GM23248 (cell line): ENCODE measurements around the gene LARP7. TPM values are rescaled to one million over a fixed set of nuclear protein-coding genes. Genes with fewer than 3 reads are reported as not detected.
A peak's percentile ranks its signal among the peaks of the same experiment; 100 is the strongest.

ENCODE experiments used
- DNase-seq: peaks from one replicate; pipeline ENCODE4 v3.0.0-alpha.2; 2015
- H2AFZ ChIP-seq: fragments of 200-600 bp; sonication (generic); 2 replicates; pipeline ENCODE4 v1.6.1; 2016; ENCODE audit warnings: antibody characterized with exemption
- H3F3A ChIP-seq: fragments of 200-600 bp; sonication (generic); 2 replicates; pipeline ENCODE4 v1.6.1; 2016; ENCODE audit warnings: mild to moderate bottlenecking, antibody characterized with exemption, mixed run types; ENCODE audit not compliant: insufficient read depth
- H3K27ac ChIP-seq: fragments of 200-600 bp; sonication (generic); 2 replicates; pipeline ENCODE4 v1.5.1; 2016; ENCODE audit warnings: mild to moderate bottlenecking
- H3K27me3 ChIP-seq: fragments of 200-600 bp; sonication (generic); replicated peaks from 2 replicates; pipeline ENCODE4 v1.6.1; 2016; ENCODE audit warnings: mild to moderate bottlenecking; ENCODE audit not compliant: insufficient read depth
- H3K36me3 ChIP-seq: fragments of 200-600 bp; sonication (generic); 2 replicates; pipeline ENCODE4 v1.6.1; 2016; ENCODE audit warnings: low read depth, mild to moderate bottlenecking
- H3K4me1 ChIP-seq: fragments of 200-600 bp; sonication (generic); 2 replicates; pipeline ENCODE4 v1.6.1; 2016; ENCODE audit warnings: mild to moderate bottlenecking; ENCODE audit not compliant: insufficient read depth
- H3K4me2 ChIP-seq: fragments of 200-600 bp; sonication (generic); one replicate; pipeline ENCODE4 v1.6.1; 2016; ENCODE audit warnings: mild to moderate bottlenecking; ENCODE audit not compliant: unreplicated experiment
- H3K4me3 ChIP-seq: fragments of 200-600 bp; sonication (generic); 2 replicates; pipeline ENCODE4 v1.5.1; 2016; ENCODE audit warnings: mild to moderate bottlenecking
- H3K79me2 ChIP-seq: fragments of 200-600 bp; sonication (generic); 2 replicates; pipeline ENCODE4 v1.6.1; 2016; ENCODE audit warnings: mild to moderate bottlenecking; ENCODE audit not compliant: insufficient read depth
- H3K9ac ChIP-seq: fragments of 200-600 bp; sonication (generic); 2 replicates; pipeline ENCODE4 v1.6.1; 2016; ENCODE audit warnings: mild to moderate bottlenecking
- H3K9me2 ChIP-seq: fragments of 200-600 bp; sonication (generic); 2 replicates; pipeline ENCODE4 v1.6.1; 2016; ENCODE audit warnings: mixed run types, mild to moderate bottlenecking, moderate library complexity; ENCODE audit not compliant: insufficient read depth
- H3K9me3 ChIP-seq: fragments of 200-600 bp; sonication (generic); one replicate; pipeline ENCODE4 v1.6.1; 2017; ENCODE audit warnings: low read depth
- H4K20me1 ChIP-seq: fragments of 200-600 bp; sonication (generic); 2 replicates; pipeline ENCODE4 v1.6.0; 2016; ENCODE audit not compliant: insufficient read depth
- EZH2 ChIP-seq: fragments of 200-600 bp; sonication (generic); IDR thresholded peaks from 2 replicates; pipeline ENCODE4 v1.6.1; 2018; ENCODE audit warnings: antibody characterized with exemption, mild to moderate bottlenecking; ENCODE audit not compliant: insufficient read depth, poor library complexity, severe bottlenecking
- EZH2phosphoT487 ChIP-seq: fragments of 200-600 bp; sonication (generic); IDR thresholded peaks from 2 replicates; pipeline ENCODE4 v1.6.1; 2018; ENCODE audit warnings: antibody characterized with exemption, moderate library complexity, mild to moderate bottlenecking, low read depth; ENCODE audit not compliant: insufficient read depth
- WGBS, 2 experiments: methylation state at CpG; one replicate each; pipeline ENCODE4 v1.1.6; 2015 to 2017; ENCODE audit warnings: low lambda C conversion rate in 2 of 2, low coverage in 1 of 2; ENCODE audit errors: missing lambda C conversion rate in 2 of 2; 5-methylcytosine and 5-hydroxymethylcytosine counted together
- in situ Hi-C: fragments of 300-500 bp; cut with MboI; formaldehyde crosslinking; loops from 2 replicates; pipeline ENCODE4 v1.15.0; 2020
- polyA plus RNA-seq: library from polyadenylated mRNA; unstranded; fragments of >200 nt; fragmentation: Nextera tagmentation; extraction: Ambion mirVana; gene quantifications from 2 replicates; pipeline ENCODE4 v1.2.1, GENCODE V29; 2016
- total RNA-seq: library from RNA; depleted of rRNA; stranded (reverse); fragments of >200 nt; shearing (Covaris generic); gene quantifications from 2 replicates; pipeline ENCODE4 v1.2.3, GENCODE V29; 2014

The LARP7 gene
- total and polyA plus RNA-seq, 2 experiments from 2014 or later, result 22.8 to 42.2 TPM

- H3K9ac ChIP-seq, result no peak overlapping the region
- peak; percentile 7 for DNase-seq
- H3K36me3 ChIP-seq, result no peaks in the 10 kb centered on the region
- no peak overlapping the region for H2AFZ ChIP-seq
- no peaks in the 10 kb centered on the region for H3K27me3 ChIP-seq
- no peaks in the 10 kb centered on the region for H3K9me3 ChIP-seq
- no peaks in the 10 kb centered on the region for H3K9me2 ChIP-seq
- H4K20me1 ChIP-seq, result no peaks in the 10 kb centered on the region
- 75 to 82% methylated on average over 2 of the region's 2 CpGs for WGBS, 2 experiments
- H3K79me2 ChIP-seq, result no peaks in the 10 kb centered on the region
- no peak overlapping the region for H3K4me2 ChIP-seq
- no peak overlapping the region for H3K4me3 ChIP-seq
- in situ Hi-C loops, result no loop called here
- no peaks in the 10 kb centered on the region for H3F3A ChIP-seq
- TF ChIP-seq EZH2 (no peak), EZH2phosphoT487 (no peak)
- H3K27ac ChIP-seq, result no peak overlapping the region
- H3K4me1 ChIP-seq, result no peaks in the 10 kb centered on the region
Observed at GRCh38 chr4:112664611-112665010, 27.7 kb downstream of the LARP7 start.

GRCh38 chr4:112668131-112668530, 31.2 kb downstream of the LARP7 start:
- Histone ChIP-seq H3K9me3 (no peaks in the 10 kb centered on the region), H3K4me1 (no peaks in the 10 kb centered on the region), H3K4me2 (no peak overlapping the region), H3K27me3 (no peaks in the 10 kb centered on the region), H4K20me1 (no peaks in the 10 kb centered on the region), H3K79me2 (no peaks in the 10 kb centered on the region), H3F3A (no peaks in the 10 kb centered on the region), H3K9ac (no peak overlapping the region), H3K36me3 (no peaks in the 10 kb centered on the region), H3K27ac (no peak overlapping the region), H2AFZ (no peak overlapping the region), H3K9me2 (no peaks in the 10 kb centered on the region), H3K4me3 (no peak overlapping the region)
- DNase-seq, result no peak
- 97% methylated on average over 3 of the region's 3 CpGs for WGBS, 2 experiments
- TF ChIP-seq EZH2phosphoT487 (no peak), EZH2 (no peak)
- in situ Hi-C loops, result no loop called here

DNA sequence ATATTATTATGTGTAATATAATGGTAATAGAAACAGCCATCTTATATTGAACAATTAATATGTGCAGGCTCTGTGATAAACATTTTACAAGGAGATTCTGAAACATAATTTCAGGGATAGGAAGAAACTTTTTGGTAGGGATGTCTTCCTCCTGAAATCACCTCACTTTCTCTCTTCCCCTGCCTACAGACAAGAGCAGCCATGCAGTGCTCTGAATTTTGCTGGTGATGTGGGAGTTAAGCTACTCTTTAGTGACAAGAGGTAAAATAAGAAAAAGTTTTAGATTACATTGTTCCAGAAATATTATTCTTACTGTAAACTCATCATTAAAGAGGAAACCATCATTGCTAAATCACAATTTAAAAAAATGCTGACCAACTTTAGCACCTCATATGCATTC, 36.1 kb downstream of the LARP7 start:
- no peaks in the 10 kb centered on the region for H4K20me1 ChIP-seq
- no peak overlapping the region for H3K4me2 ChIP-seq
- no peaks in the 10 kb centered on the region for H3K4me1 ChIP-seq
- H2AFZ ChIP-seq, result no peak overlapping the region
- H3K9me2 ChIP-seq, result 0 out of 2 replicates have a peak, but pooled peaks cover 3% of the 10 kb centered on the region
- no peak for DNase-seq
- no peaks in the 10 kb centered on the region for H3K9me3 ChIP-seq
- H3F3A ChIP-seq, result no peaks in the 10 kb centered on the region
- H3K27me3 ChIP-seq, result no peaks in the 10 kb centered on the region
- in situ Hi-C loops, result no loop called here
- H3K36me3 ChIP-seq, result no peaks in the 10 kb centered on the region
- no peak overlapping the region for H3K4me3 ChIP-seq
- H3K27ac ChIP-seq, result no peak overlapping the region
- no peaks in the 10 kb centered on the region for H3K79me2 ChIP-seq
- no peak for TF ChIP-seq EZH2phosphoT487
- TF ChIP-seq EZH2, result no peak
- no peak overlapping the region for H3K9ac ChIP-seq

- no peak for DNase-seq
- Histone ChIP-seq H3K79me2 (no peaks in the 10 kb centered on the region), H2AFZ (no peak overlapping the region), H3K27ac (no peak overlapping the region), H3K9ac (no peak overlapping the region), H4K20me1 (no peaks in the 10 kb centered on the region), H3K4me1 (no peaks in the 10 kb centered on the region), H3K9me2 (0 out of 2 replicates have a peak, but pooled peaks cover 3% of the 10 kb centered on the region), H3K4me3 (no peak overlapping the region), H3K9me3 (no peaks in the 10 kb centered on the region), H3F3A (no peaks in the 10 kb centered on the region), H3K36me3 (no peaks in the 10 kb centered on the region), H3K4me2 (no peak overlapping the region), H3K27me3 (no peaks in the 10 kb centered on the region)
- TF ChIP-seq EZH2 (no peak), EZH2phosphoT487 (no peak)
- in situ Hi-C loops, result no loop called here
- WGBS, 2 experiments, result 67 to 77% methylated on average over 1 of the region's 1 CpG
Observed at GRCh38 chr4:112673686-112674085, 36.7 kb downstream of the LARP7 start.

DNA sequence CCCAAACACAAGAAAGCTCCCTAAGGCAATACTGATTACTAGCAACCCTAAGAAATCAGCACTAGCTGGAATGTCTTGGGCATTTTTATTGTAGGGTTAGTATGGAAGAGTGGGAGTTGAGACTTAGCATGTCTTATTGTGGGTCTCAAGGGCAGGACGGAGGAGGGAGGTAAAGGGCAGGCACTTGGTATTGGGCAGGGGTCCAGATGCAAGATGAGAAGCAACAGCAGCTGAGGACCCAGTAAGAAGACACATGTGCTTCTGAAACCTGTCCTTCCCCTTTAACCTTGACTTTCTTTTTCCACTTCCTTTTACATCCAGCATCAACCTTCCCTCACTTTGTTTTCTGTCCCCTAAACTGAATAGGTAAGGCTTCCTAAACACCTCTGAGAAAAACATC, 37.4 kb downstream of the LARP7 start:
- H4K20me1 ChIP-seq, result no peaks in the 10 kb centered on the region
- TF ChIP-seq EZH2phosphoT487 (no peak), EZH2 (no peak)
- H3K4me1 ChIP-seq, result no peaks in the 10 kb centered on the region
- 33 to 52% methylated on average over 1 of the region's 1 CpG for WGBS, 2 experiments
- in situ Hi-C loops, result no loop called here
- DNase-seq, result no peak
- no peaks in the 10 kb centered on the region for H3F3A ChIP-seq
- no peaks in the 10 kb centered on the region for H3K27me3 ChIP-seq
- H3K27ac ChIP-seq, result no peak overlapping the region
- no peak overlapping the region for H3K9ac ChIP-seq
- no peak overlapping the region for H2AFZ ChIP-seq
- H3K9me3 ChIP-seq, result no peaks in the 10 kb centered on the region
- H3K79me2 ChIP-seq, result no peaks in the 10 kb centered on the region
- H3K36me3 ChIP-seq, result no peaks in the 10 kb centered on the region
- 0 out of 2 replicates have a peak, but pooled peaks cover 3% of the 10 kb centered on the region for H3K9me2 ChIP-seq
- H3K4me2 ChIP-seq, result no peak overlapping the region
- no peak overlapping the region for H3K4me3 ChIP-seq
